AG04450 (cell line): Measurements from ENCODE around the gene SPRY1. TPM values are rescaled to one million over a fixed set of nuclear protein-coding genes. Genes with fewer than 3 reads are reported as not detected.

Experiments used
- CTCF ChIA-PET: fragments of 300-600, 350-600 bp; formaldehyde crosslinking; extraction: SDS; loops from one replicate; lab custom pipeline; 2022; ENCODE audit warnings: antibody characterized with exemption, inconsistent platforms; lab: Charles Lee
- POLR2A ChIA-PET: fragments of 350-600 bp; formaldehyde crosslinking; extraction: SDS; loops from one replicate; lab custom pipeline; 2021; ENCODE audit warnings: antibody characterized with exemption, inconsistent platforms; lab: Yijun Ruan, JAX
- DNase-seq: peaks from one replicate; pipeline ENCODE4 v3.0.0-alpha.2; 2011; ENCODE audit warnings: low read depth, low spot score
- H3K27ac ChIP-seq: one replicate; pipeline ENCODE4 v1.5.1; 2012; ENCODE audit warnings: low read depth, low read length, control low read depth
- H3K27me3 ChIP-seq: one replicate; pipeline ENCODE4 v1.6.0; 2012; ENCODE audit warnings: low read length; ENCODE audit not compliant: control insufficient read depth, insufficient read depth
- H3K4me3 ChIP-seq: 2 replicates; pipeline ENCODE4 v1.5.1; 2011; ENCODE audit warnings: mild to moderate bottlenecking, low read depth, low read length, control low read depth
- H3K9me3 ChIP-seq: 2 replicates; pipeline ENCODE4 v1.5.1; 2012; ENCODE audit warnings: low read length; ENCODE audit not compliant: control insufficient read depth, insufficient read depth
- CTCF ChIP-seq: IDR thresholded peaks from 2 replicates; pipeline ENCODE4 v1.5.1; 2011; ENCODE audit warnings: low read depth, low read length, control low read depth, inconsistent platforms
- polyA plus RNA-seq: library from polyadenylated mRNA; depleted of rRNA; stranded (reverse); fragments of >200 nt; gene quantifications from 2 replicates; pipeline ENCODE4 v1.2.3, GENCODE V29; 2011

The SPRY1 gene
- polyA plus RNA-seq, 1 experiment: 6.6 TPM

- Histone ChIP-seq H3K27me3 (no peaks in the 10 kb centered on the region), H3K27ac (peak overlapping the region; percentile 90), H3K9me3 (peaks cover 3% of the 10 kb centered on the region; the same call in 1 of the 2 replicates), H3K4me3 (no peak overlapping the region)
- no peak for TF ChIP-seq CTCF
- DNase-seq: peak; percentile 88
- ChIA-PET CTCF (interaction anchor here (0.8 to 1.3 kb wide), 3 partner anchors 12 to 299 kb away, joined by 3 read pairs; no protein-coding TSS in a partner anchor), POLR2A (interaction anchor here (0.7 to 0.9 kb wide), 2 partner anchors 9 to 471 kb away, joined by 3 read pairs; no protein-coding TSS in a partner anchor)
Measured at GRCh38 chr4:123361195-123361861, 35.3 kb upstream of the SPRY1 start.

GRCh38 chr4:123362103-123362502 is 34.5 kb upstream of the SPRY1 start:
- Histone ChIP-seq H3K27me3 (no peaks in the 10 kb centered on the region), H3K9me3 (peaks cover 3% of the 10 kb centered on the region; the same call in 1 of the 2 replicates), H3K4me3 (no peak overlapping the region), H3K27ac (no peak overlapping the region)
- no peak for DNase-seq
- CTCF ChIA-PET: interaction anchor here (0.8 kb wide), 1 partner anchor 37 kb away, joined by 3 read pairs; no protein-coding TSS in a partner anchor
- POLR2A ChIA-PET: no interaction called here
- no peak for TF ChIP-seq CTCF

GRCh38 chr4:123363729-123364128 is 32.9 kb upstream of the SPRY1 start:
- no peak overlapping the region for H3K4me3 ChIP-seq
- POLR2A ChIA-PET: no interaction called here
- peaks cover 3% of the 10 kb centered on the region; the same call in 1 of the 2 replicates for H3K9me3 ChIP-seq
- CTCF ChIA-PET: interaction anchor here (0.9 kb wide), 1 partner anchor 47 kb away, joined by 3 read pairs; no protein-coding TSS in a partner anchor
- no peak overlapping the region for H3K27ac ChIP-seq
- H3K27me3 ChIP-seq: no peaks in the 10 kb centered on the region
- DNase-seq: no peak
- no peak for TF ChIP-seq CTCF

- H3K4me3 ChIP-seq: no peak overlapping the region
- ChIA-PET POLR2A (interaction anchor here (0.7 kb wide), 1 partner anchor 68 kb away, joined by 5 read pairs; no protein-coding TSS in a partner anchor), CTCF (no interaction called here)
- H3K27ac ChIP-seq: no peak overlapping the region
- H3K9me3 ChIP-seq: peaks cover 3% of the 10 kb centered on the region; the same call in 1 of the 2 replicates
- DNase-seq: no peak
- TF ChIP-seq CTCF: no peak
- H3K27me3 ChIP-seq: no peaks in the 10 kb centered on the region
Measured at GRCh38 chr4:123364906-123365305, 31.7 kb upstream of the SPRY1 start.

- CTCF ChIA-PET: no interaction called here
- TF ChIP-seq CTCF: no peak
Measured at GRCh38 chr4:123365412-123365811, 31.2 kb upstream of the SPRY1 start.

More at GRCh38 chr4:123365412-123365811, 31.2 kb upstream of the SPRY1 start:
- DNase-seq: no peak
- no peaks in the 10 kb centered on the region for H3K27me3 ChIP-seq
- POLR2A ChIA-PET: interaction anchor here (0.7 kb wide), 1 partner anchor 69 kb away, joined by 5 read pairs; no protein-coding TSS in a partner anchor
- H3K9me3 ChIP-seq: peaks cover 3% of the 10 kb centered on the region; the same call in 1 of the 2 replicates
- no peak overlapping the region for H3K4me3 ChIP-seq
- no peak overlapping the region for H3K27ac ChIP-seq
